K562 (cell line): Measurements from ENCODE around the gene PKD2. TPM values are rescaled to one million over a fixed set of nuclear protein-coding genes. Genes with fewer than 3 reads are reported as not detected.

Experiments used
- ATAC-seq: fragments of 200-7000 bp; cut with Tn5 transposase; 3 replicates; pipeline ENCODE4 v1.9.1; 2020; ENCODE audit warnings: moderate library complexity
- BruUV-seq: library from RNA; stranded (reverse); fragments of 400-500 nt; replicated peaks from 2 replicates; lab custom pipeline; 2021; lab: Mats Ljungman, UMichigan
- CTCF ChIA-PET: fragments of 300-600 bp; formaldehyde crosslinking; extraction: SDS; loops from one replicate; lab custom pipeline; 2021; ENCODE audit warnings: low intra/inter-chr PET ratio; lab: Yijun Ruan, JAX
- POLR2A ChIA-PET: fragments of 300-600, 350-650 bp; sonication (Branson Sonifier 250); formaldehyde crosslinking; extraction: SDS; loops from one replicate; lab custom pipeline; 2021; ENCODE audit warnings: antibody characterized with exemption, inconsistent platforms; lab: Yijun Ruan, JAX
- DNase-seq, 4 experiments: peaks; one replicate each; pipeline versions ENCODE4 v3.0.0 to v3.0.0-alpha.2; 2011 to 2018; ENCODE audit warnings: low spot score in 3 of 4, mixed read lengths in 3 of 4; ENCODE audit errors: extremely low read depth in 1 of 4
- FAIRE-seq: peaks from 2 replicates; lab custom pipeline; 2011; peaks lifted over from hg19 to GRCh38; lab: Jason Lieb, UNC
- H2AFZ ChIP-seq: 2 replicates; pipeline ENCODE4 v1.6.0; 2011; ENCODE audit warnings: low read depth, low read length, control low read depth, inconsistent platforms
- H3K27ac ChIP-seq: fragments of 200-600 bp; 3 replicates; pipeline ENCODE4 v1.8.0; 2011; ENCODE audit warnings: low read depth, mild to moderate bottlenecking, control low read depth, inconsistent platforms, low read length, moderate library complexity, mixed read lengths; ENCODE audit errors: extremely low read depth
- H3K27me3 ChIP-seq, 2 experiments: fragments of 300-600 bp in 1 of 2; 2 replicates in 1 of 2; 3 replicates in 1 of 2; pipeline versions ENCODE4 v1.6.0 to v1.8.0; 2011; ENCODE audit warnings: inconsistent platforms in 2 of 2, low read length in 2 of 2, mild to moderate bottlenecking in 1 of 2, mixed read lengths in 1 of 2, moderate library complexity in 1 of 2; ENCODE audit not compliant: control insufficient read depth in 2 of 2, insufficient read depth in 2 of 2
- H3K36me3 ChIP-seq: fragments of 300-600 bp; 3 replicates; pipeline ENCODE4 v1.8.0; 2011; ENCODE audit warnings: mild to moderate bottlenecking, low read length, inconsistent platforms; ENCODE audit not compliant: control insufficient read depth, insufficient read depth
- H3K4me1 ChIP-seq, 2 experiments: fragments of 200-600 bp in 1 of 2; replicated peaks in 1 of 2; 2 replicates in 1 of 2; 3 replicates in 1 of 2; pipeline versions ENCODE4 v1.5.1 to v1.8.0; 2011; ENCODE audit warnings: inconsistent platforms in 2 of 2, low read length in 2 of 2, mild to moderate bottlenecking in 1 of 2, mixed read lengths in 1 of 2, moderate library complexity in 1 of 2; ENCODE audit not compliant: control insufficient read depth in 2 of 2, insufficient read depth in 2 of 2
- H3K4me2 ChIP-seq: 2 replicates; pipeline ENCODE4 v1.6.1; 2011; ENCODE audit warnings: low read length, control low read depth, inconsistent platforms, mixed read lengths; ENCODE audit not compliant: insufficient read depth
- H3K4me3 ChIP-seq: fragments of 200-600 bp; sonication (generic), shearing (Covaris generic); 2 replicates; pipeline ENCODE4 v1.5.1; 2016; ENCODE audit warnings: control low read depth, inconsistent platforms
- H3K79me2 ChIP-seq: fragments of 200-600 bp; 3 replicates; pipeline ENCODE4 v1.8.0; 2011; ENCODE audit warnings: low read length, inconsistent platforms; ENCODE audit not compliant: control insufficient read depth, insufficient read depth
- H3K9ac ChIP-seq, 2 experiments: 2 replicates each; pipeline versions ENCODE4 v1.6.0 to v1.6.1; 2011; ENCODE audit warnings: low read depth in 2 of 2, low read length in 2 of 2, control low read depth in 1 of 2, inconsistent platforms in 1 of 2, mild to moderate bottlenecking in 1 of 2, mixed read lengths in 1 of 2; ENCODE audit not compliant: insufficient read depth in 1 of 2
- H3K9me1 ChIP-seq: one replicate; pipeline ENCODE4 v1.6.0; 2011; ENCODE audit warnings: inconsistent platforms, mild to moderate bottlenecking, low read length, moderate library complexity; ENCODE audit not compliant: control insufficient read depth, insufficient read depth
- H3K9me3 ChIP-seq: replicated peaks from 2 replicates; pipeline ENCODE4 v1.5.1; 2011; ENCODE audit warnings: low read depth, low read length, inconsistent platforms; ENCODE audit not compliant: control insufficient read depth, insufficient read depth
- H4K20me1 ChIP-seq: replicated peaks from 2 replicates; pipeline ENCODE4 v1.6.1; 2011; ENCODE audit warnings: low read length, inconsistent platforms, mixed read lengths; ENCODE audit not compliant: control insufficient read depth, insufficient read depth
- CBFA2T3 ChIP-seq: fragments of 450-650 bp; IDR thresholded peaks from 2 replicates; pipeline ENCODE4 v1.6.1; 2017
- CREM ChIP-seq: IDR thresholded peaks from 2 replicates; pipeline ENCODE4 v1.6.1; 2014; ENCODE audit warnings: antibody characterized with exemption, low read depth
- CTBP1 ChIP-seq: fragments of 450-650 bp; IDR thresholded peaks from 2 replicates; pipeline ENCODE4 v1.6.1; 2016; ENCODE audit warnings: borderline replicate concordance
- ETV6 ChIP-seq, 3 experiments: fragments of 150-350 bp in 1 of 3; sonication (generic) in 1 of 3; formaldehyde crosslinking in 1 of 3; IDR thresholded peaks; 2 replicates each; pipeline versions ENCODE4 v1.6.1 to v1.8.0; 2014 to 2022; ENCODE audit warnings: borderline replicate concordance in 2 of 3, low read depth in 2 of 3, antibody characterized with exemption in 1 of 3, low read length in 1 of 3, mild to moderate bottlenecking in 1 of 3, missing genetic modification reagents in 1 of 3
- GABPA ChIP-seq: fragments of 200-800 bp; sonication (Bioruptor generic); conservative IDR thresholded peaks from 2 replicates; pipeline ENCODE4 v1.6.1; 2016; ENCODE audit warnings: low read depth, missing genetic modification characterization, missing compliant biosample characterization
- ZFX ChIP-seq: sonication (generic); formaldehyde crosslinking; IDR thresholded peaks from 2 replicates; pipeline ENCODE4 v1.8.0; 2022; ENCODE audit warnings: mild to moderate bottlenecking, missing genetic modification reagents, moderate library complexity
- WGBS: fragments of 100-300 bp; shearing (Covaris generic); methylation state at CpG from one replicate; pipeline ENCODE4 v1.1.6; 2016; ENCODE audit warnings: low coverage, mixed read lengths; ENCODE audit not compliant: insufficient coverage; ENCODE audit errors: missing lambda C conversion rate; 5-methylcytosine and 5-hydroxymethylcytosine counted together
- in situ Hi-C: fragments of 300-500 bp; cut with MboI; formaldehyde crosslinking; loops from 4 replicates; pipeline ENCODE4 v1.15.0; 2018; ENCODE audit warnings: inconsistent platforms, mixed read lengths
- intact Hi-C: fragments of 100-400 bp; cut with micrococcal nuclease; formaldehyde crosslinking; loops from 2 replicates; pipeline ENCODE4 v1.14.2; 2022
- polyA plus RNA-seq, 8 experiments: library from polyadenylated mRNA; depleted of rRNA in 4 of 8; stranded (reverse) in 5 of 8; unstranded in 3 of 8; fragments of >200 nt; fragmentation: Nextera tagmentation in 2 of 8; fragmentation: Illumina TruSeq in 1 of 8; extraction: Ambion mirVana in 2 of 8; extraction: Trizol in 1 of 8; gene quantifications; 2 replicates each; pipeline versions ENCODE4 v1.2.1 to v1.2.3, GENCODE V29; 2011 to 2014; ENCODE audit warnings: inconsistent platforms in 1 of 8, missing spikeins in 1 of 8
- total RNA-seq, 7 experiments: library from RNA; depleted of rRNA in 6 of 7; stranded (reverse); fragments of >200 nt in 6 of 7; fragmentation: Illumina TruSeq in 2 of 7; extraction: Trizol in 2 of 7; gene quantifications; 2 replicates each; pipeline versions ENCODE4 v1.2.1 to v1.2.3, GENCODE V29; 2011 to 2021; ENCODE audit warnings: low replicate concordance in 1 of 7
- TF ChIP-seq, protein P1 (sequence below), 2 experiments: IDR thresholded peaks; 2 replicates each; pipeline ENCODE4 v1.6.1; 2012; ENCODE audit warnings: improper control_type of control experiment in 2 of 2, low read depth in 2 of 2, low read length in 2 of 2, borderline replicate concordance in 1 of 2

PKD2 gene
- total and polyA plus RNA-seq, 9 of the 15 experiments (the other 6 are each of a cell fraction or from before 2014, with no cell fraction given): 0.11 to 1.2 (median 0.47) TPM

DNA sequence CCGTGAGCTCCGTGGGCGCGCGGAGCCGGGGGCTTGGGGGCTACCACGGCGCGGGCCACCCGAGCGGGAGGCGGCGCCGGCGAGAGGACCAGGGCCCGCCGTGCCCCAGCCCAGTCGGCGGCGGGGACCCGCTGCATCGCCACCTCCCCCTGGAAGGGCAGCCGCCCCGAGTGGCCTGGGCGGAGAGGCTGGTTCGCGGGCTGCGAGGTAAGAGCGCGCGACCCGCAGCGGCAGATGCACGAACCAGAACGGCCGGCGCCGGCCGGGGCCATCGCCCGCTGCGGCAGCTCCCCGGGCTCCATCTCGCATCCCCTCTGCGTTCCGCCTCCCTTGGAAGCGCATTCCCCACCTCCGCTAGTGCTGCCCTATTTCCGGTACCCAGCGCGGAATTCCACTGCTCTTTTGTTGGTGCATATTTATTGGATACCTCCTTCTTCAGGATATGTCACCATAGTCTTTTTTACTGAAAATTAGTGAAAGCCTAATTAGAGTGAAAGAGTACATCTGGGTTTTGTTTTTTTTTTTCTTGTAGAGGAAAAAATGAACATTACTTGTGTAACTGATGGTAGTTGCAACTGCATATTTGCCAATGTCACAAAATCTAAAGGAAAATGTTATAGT lies 797 bp downstream of the PKD2 start:
- peak overlapping the region; percentile 46 for H3K4me3 ChIP-seq
- no peak for FAIRE-seq
- in situ Hi-C loops: no loop called here

More for the DNA sequence above, 797 bp downstream of the PKD2 start:
- Histone ChIP-seq H3K4me2 (peak overlapping the region; percentile 72), H3K9me3 (no peaks in the 10 kb centered on the region), H3K9me1 (no peaks in the 10 kb centered on the region), H3K9ac (peak overlapping the region in 1 of 2 experiments; percentile 85; a peak in 2 of 4 replicates), H3K27ac (no peak overlapping the region), H4K20me1 (peaks cover 7% of the 10 kb centered on the region; the same call in 1 of the 2 replicates), H3K79me2 (no peaks in the 10 kb centered on the region), H3K4me1 (peaks cover 4 to 15% of the 10 kb centered on the region in 2 experiments; a peak in 4 of 5 replicates), H3K27me3 (peaks cover 17 to 20% of the 10 kb centered on the region in 2 experiments; a peak in 4 of 5 replicates), H2AFZ (peak overlapping the region; percentile 45), H3K36me3 (no peaks in the 10 kb centered on the region)
- POLR2A ChIA-PET: no interaction called here
- ATAC-seq (peak; percentile 50), DNase-seq (peak in 3 of 4 experiments; percentile 17 to 22 (median 18))
- CTCF ChIA-PET: no interaction called here
- BruUV-seq: no TSS peak
- intact Hi-C loops: no loop called here
- under 1% methylated on average over 33 of the region's 51 CpGs for WGBS
- no peak for TF ChIP-seq CBFA2T3
- TF ChIP-seq ZFX (CRISPR knock-in tag): 0 out of 2 replicates have a peak, but pooled peaks have one; percentile 7
- TF ChIP-seq CREM: no peak
- TF ChIP-seq, protein P1, sequence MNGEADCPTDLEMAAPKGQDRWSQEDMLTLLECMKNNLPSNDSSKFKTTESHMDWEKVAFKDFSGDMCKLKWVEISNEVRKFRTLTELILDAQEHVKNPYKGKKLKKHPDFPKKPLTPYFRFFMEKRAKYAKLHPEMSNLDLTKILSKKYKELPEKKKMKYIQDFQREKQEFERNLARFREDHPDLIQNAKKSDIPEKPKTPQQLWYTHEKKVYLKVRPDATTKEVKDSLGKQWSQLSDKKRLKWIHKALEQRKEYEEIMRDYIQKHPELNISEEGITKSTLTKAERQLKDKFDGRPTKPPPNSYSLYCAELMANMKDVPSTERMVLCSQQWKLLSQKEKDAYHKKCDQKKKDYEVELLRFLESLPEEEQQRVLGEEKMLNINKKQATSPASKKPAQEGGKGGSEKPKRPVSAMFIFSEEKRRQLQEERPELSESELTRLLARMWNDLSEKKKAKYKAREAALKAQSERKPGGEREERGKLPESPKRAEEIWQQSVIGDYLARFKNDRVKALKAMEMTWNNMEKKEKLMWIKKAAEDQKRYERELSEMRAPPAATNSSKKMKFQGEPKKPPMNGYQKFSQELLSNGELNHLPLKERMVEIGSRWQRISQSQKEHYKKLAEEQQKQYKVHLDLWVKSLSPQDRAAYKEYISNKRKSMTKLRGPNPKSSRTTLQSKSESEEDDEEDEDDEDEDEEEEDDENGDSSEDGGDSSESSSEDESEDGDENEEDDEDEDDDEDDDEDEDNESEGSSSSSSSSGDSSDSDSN (IDR thresholded peaks at IDR 0.05; ENCODE audit: borderline replicate concordance in 1 of 2, low read depth in 2 of 2, low read length in 2 of 2): peak in 1 of 2 experiments; percentile 56; a peak in 2 of 4 replicates
- 0 out of 2 replicates have a peak, but pooled peaks have one; percentile 16 for TF ChIP-seq GABPA (tag)
- 0 out of 2 replicates have a peak, but pooled peaks have one; percentile 11 for TF ChIP-seq CTBP1
- no peak for TF ChIP-seq ETV6 (IDR thresholded peaks at IDR 0.05; ENCODE audit: borderline replicate concordance in 1 of 2, low read depth in 2 of 2, low read length in 1 of 2)
- no peak for TF ChIP-seq ETV6 (CRISPR knock-in tag; IDR thresholded peaks at IDR 0.05; ENCODE audit: borderline replicate concordance)
